Inflammatory macrophage (primary cell): ENCODE measurements around the gene SIPA1L3.
"Not testable (repeated sequence)": the region's sequence is repeated elsewhere in the genome, so short reads cannot be mapped to it uniquely, and the experiment has no call there.

Experiments used
- DNase-seq, 2 donors: peaks; one replicate each; pipeline ENCODE4 v3.0.0-alpha.2; 2020 to 2022

Gene SIPA1L3

GRCh38 chr19:38024992-38025908, 118.2 kb downstream of the SIPA1L3 start:
- DNase-seq, result no peak

- DNase-seq, result no peak
Measured at GRCh38 chr19:38025909-38026307, 118.9 kb downstream of the SIPA1L3 start.

GRCh38 chr19:38028913-38029510, 122.0 kb downstream of the SIPA1L3 start:
- no peak for DNase-seq

- DNase-seq, result not testable (repeated sequence)
Measured at GRCh38 chr19:38030001-38030400, 123.0 kb downstream of the SIPA1L3 start.

GRCh38 chr19:38030686-38031422, 123.8 kb downstream of the SIPA1L3 start:
- no peak for DNase-seq

- no peak for DNase-seq
Measured at GRCh38 chr19:38031423-38031770, 124.4 kb downstream of the SIPA1L3 start.

GRCh38 chr19:38032151-38032550, 125.1 kb downstream of the SIPA1L3 start:
- no peak for DNase-seq

- DNase-seq, result no peak
Measured at GRCh38 chr19:38032951-38033350, 125.9 kb downstream of the SIPA1L3 start.

GRCh38 chr19:38033658-38034491, 126.9 kb downstream of the SIPA1L3 start:
- peak; percentile 67 to 72 for DNase-seq

- DNase-seq, result peak; percentile 67 to 79
Measured at GRCh38 chr19:38034492-38034860, 127.5 kb downstream of the SIPA1L3 start.

- DNase-seq, result no peak
Measured at GRCh38 chr19:38035515-38036495, 128.8 kb downstream of the SIPA1L3 start.

- peak in 1 of 2 donors; percentile 56 for DNase-seq
Measured at GRCh38 chr19:38036707-38037611, 130.0 kb downstream of the SIPA1L3 start.

- no peak for DNase-seq
Measured at GRCh38 chr19:38039966-38040365, 133.0 kb downstream of the SIPA1L3 start.

GRCh38 chr19:38042132-38042531, 135.1 kb downstream of the SIPA1L3 start:
- no peak for DNase-seq

GRCh38 chr19:38043649-38044144, 136.7 kb downstream of the SIPA1L3 start:
- no peak for DNase-seq

GRCh38 chr19:38044267-38045111, 137.5 kb downstream of the SIPA1L3 start:
- no peak for DNase-seq

- no peak for DNase-seq
Measured at GRCh38 chr19:38045554-38046253, 138.7 kb downstream of the SIPA1L3 start.
